GM12872 (cell line): ENCODE measurements around the gene TMEM225.

Source experiments
- CTCF ChIP-seq: IDR thresholded peaks from 3 replicates; pipeline ENCODE4 v1.5.1; 2011; ENCODE audit warnings: low read depth, mild to moderate bottlenecking, low read length, moderate library complexity; ENCODE audit not compliant: insufficient read depth

Gene TMEM225

GRCh38 chr11:123892031-123892430, 6.6 kb upstream of the TMEM225 start:
- no peak for TF ChIP-seq CTCF

GRCh38 chr11:123880912-123881311, 4.6 kb downstream of the TMEM225 start:
- TF ChIP-seq CTCF: no peak

- TF ChIP-seq CTCF: no peak
These were observed 25.7 kb downstream of the TMEM225 start for GRCh38 chr11:123859731-123860130.

GRCh38 chr11:123856444-123856843, 29.0 kb downstream of the TMEM225 start:
- no peak for TF ChIP-seq CTCF

- TF ChIP-seq CTCF: no peak
These were observed 32.4 kb downstream of the TMEM225 start for GRCh38 chr11:123853038-123853437.

GRCh38 chr11:123852321-123852720, 33.1 kb downstream of the TMEM225 start:
- no peak for TF ChIP-seq CTCF

GRCh38 chr11:123851110-123851509, 34.4 kb downstream of the TMEM225 start:
- no peak for TF ChIP-seq CTCF

GRCh38 chr11:123841174-123841573, 44.3 kb downstream of the TMEM225 start:
- TF ChIP-seq CTCF: no peak
